SK-N-SH (cell line): ENCODE measurements around the gene PDCD1. TPM values are rescaled to one million over a fixed set of nuclear protein-coding genes. Genes with fewer than 3 reads are reported as not detected.

Experiments
- CTCF ChIA-PET: fragments of 300-600, 350-600 bp; formaldehyde crosslinking; extraction: SDS; loops from one replicate; lab custom pipeline; 2021; lab: Yijun Ruan, JAX
- POLR2A ChIA-PET: fragments of 350-600 bp; sonication (Branson Sonifier 250); formaldehyde crosslinking; extraction: SDS; loops from one replicate; lab custom pipeline; 2020; ENCODE audit warnings: antibody characterized with exemption, inconsistent platforms; lab: Yijun Ruan, JAX
- DNase-seq: peaks from one replicate; pipeline ENCODE4 v3.0.0; 2012
- H2AFZ ChIP-seq: fragments of 200-600 bp; sonication (generic); 2 replicates; pipeline ENCODE4 v1.8.1; 2016; ENCODE audit warnings: antibody characterized with exemption, mild to moderate bottlenecking, low read depth
- H3F3A ChIP-seq: fragments of 200-600 bp; sonication (generic); replicated peaks from 2 replicates; pipeline ENCODE3; 2016; ENCODE audit warnings: antibody characterized with exemption, mild to moderate bottlenecking; ENCODE audit not compliant: insufficient read depth
- H3K27ac ChIP-seq, 2 experiments: fragments of 200-500 bp in 1 of 2; fragments of 200-600 bp in 1 of 2; sonication (Bioruptor generic) in 1 of 2; sonication (generic), shearing (Covaris generic) in 1 of 2; 2 replicates each; pipeline versions ENCODE4 v1.5.1 to v1.6.1; 2014 to 2016; ENCODE audit warnings: low read depth in 2 of 2, inconsistent platforms in 1 of 2, low read length in 1 of 2, mild to moderate bottlenecking in 1 of 2, mixed read lengths in 1 of 2
- H3K27me3 ChIP-seq: fragments of 200-600 bp; sonication (generic), shearing (Covaris generic); 2 replicates; pipeline ENCODE4 v1.6.1; 2016; ENCODE audit warnings: mixed run types; ENCODE audit not compliant: insufficient read depth
- H3K36me3 ChIP-seq, 2 experiments: fragments of 200-500 bp in 1 of 2; fragments of 200-600 bp in 1 of 2; sonication (Bioruptor generic) in 1 of 2; sonication (generic) in 1 of 2; replicated peaks in 1 of 2; 2 replicates each; pipeline versions ENCODE3 to v1.5.1; 2014 to 2016; ENCODE audit warnings: low read length in 1 of 2, mild to moderate bottlenecking in 1 of 2; ENCODE audit not compliant: insufficient read depth in 2 of 2, control insufficient read depth in 1 of 2
- H3K4me1 ChIP-seq, 2 experiments: fragments of 200-500 bp in 1 of 2; fragments of 200-600 bp in 1 of 2; sonication (Bioruptor generic) in 1 of 2; sonication (generic), shearing (Covaris generic) in 1 of 2; 2 replicates each; pipeline versions ENCODE4 v1.5.1 to v1.6.1; 2014 to 2016; ENCODE audit warnings: low read depth in 1 of 2, low read length in 1 of 2, mixed run types in 1 of 2; ENCODE audit not compliant: insufficient read depth in 2 of 2, control insufficient read depth in 1 of 2
- H3K4me2 ChIP-seq: fragments of 200-600 bp; sonication (generic), shearing (Covaris generic); 2 replicates; pipeline ENCODE4 v1.6.1; 2017; ENCODE audit warnings: mixed run types
- H3K4me3 ChIP-seq, 2 experiments: fragments of 200-500 bp in 1 of 2; fragments of 200-600 bp in 1 of 2; sonication (Bioruptor generic) in 1 of 2; sonication (generic), shearing (Covaris generic) in 1 of 2; 2 replicates each; pipeline versions ENCODE4 v1.5.1 to v1.8.1; 2014 to 2016; ENCODE audit warnings: low read depth in 2 of 2, inconsistent platforms in 1 of 2, low read length in 1 of 2, mild to moderate bottlenecking in 1 of 2, mixed read lengths in 1 of 2, moderate library complexity in 1 of 2
- H3K79me2 ChIP-seq: fragments of 200-600 bp; sonication (generic); 2 replicates; pipeline ENCODE4 v1.8.1; 2017; ENCODE audit warnings: mild to moderate bottlenecking; ENCODE audit not compliant: insufficient read depth
- H3K9ac ChIP-seq: fragments of 200-600 bp; sonication (generic); 2 replicates; pipeline ENCODE4 v1.6.1; 2017; ENCODE audit warnings: mixed run types
- H3K9me2 ChIP-seq: fragments of 200-600 bp; sonication (generic); 2 replicates; pipeline ENCODE4 v1.6.1; 2017; ENCODE audit warnings: mixed run types
- H3K9me3 ChIP-seq: fragments of 200-600 bp; sonication (generic); 2 replicates; pipeline ENCODE4 v1.6.1; 2017; ENCODE audit warnings: mixed run types, mild to moderate bottlenecking, moderate library complexity
- H4K20me1 ChIP-seq: fragments of 200-600 bp; sonication (generic); 2 replicates; pipeline ENCODE4 v1.6.1; 2017; ENCODE audit warnings: mild to moderate bottlenecking, mixed run types; ENCODE audit not compliant: insufficient read depth
- ELF1 ChIP-seq: IDR thresholded peaks from 2 replicates; pipeline ENCODE4 v1.4.0; 2012
- EP300 ChIP-seq, 2 experiments: IDR thresholded peaks; 2 replicates each; pipeline versions ENCODE4 v1.4.0 to v1.6.1; 2012; ENCODE audit warnings: borderline replicate concordance in 1 of 2, low read depth in 1 of 2, low read length in 1 of 2
- EZH2phosphoT487 ChIP-seq: fragments of 200-600 bp; sonication (generic); IDR thresholded peaks from 2 replicates; pipeline ENCODE4 v1.6.1; 2017; ENCODE audit warnings: low read depth, mixed run types, mild to moderate bottlenecking, antibody characterized with exemption, moderate library complexity, borderline replicate concordance
- FOSL2 ChIP-seq: IDR thresholded peaks from 2 replicates; pipeline ENCODE4 v1.4.0; 2012; ENCODE audit warnings: low read depth, mild to moderate bottlenecking, moderate library complexity, borderline replicate concordance
- FOXJ3 ChIP-seq: sonication (generic); formaldehyde crosslinking; IDR thresholded peaks from 2 replicates; pipeline ENCODE4 v1.5.1; 2020; ENCODE audit warnings: mild to moderate bottlenecking, missing genetic modification reagents
- GATA2 ChIP-seq: sonication (generic); formaldehyde crosslinking; IDR thresholded peaks from 2 replicates; pipeline ENCODE4 v1.5.0; 2020; ENCODE audit warnings: mild to moderate bottlenecking, missing genetic modification reagents
- JUND ChIP-seq: IDR thresholded peaks from 2 replicates; pipeline ENCODE4 v1.4.0; 2012
- MEF2A ChIP-seq: IDR thresholded peaks from 2 replicates; pipeline ENCODE4 v1.4.0; 2012; ENCODE audit warnings: low read depth, borderline replicate concordance
- NRF1 ChIP-seq: IDR thresholded peaks from 2 replicates; pipeline ENCODE4 v1.6.1; 2012; ENCODE audit warnings: low read depth, mild to moderate bottlenecking, low read length
- POLR2AphosphoS5 ChIP-seq: IDR thresholded peaks from 2 replicates; pipeline ENCODE4 v1.6.1; 2012; ENCODE audit warnings: low read depth, low read length
- RAD21 ChIP-seq: IDR thresholded peaks from 2 replicates; pipeline ENCODE4 v1.6.1; 2012; ENCODE audit warnings: mild to moderate bottlenecking, low read length
- RCOR1 ChIP-seq: fragments of 150-350 bp; IDR thresholded peaks from 2 replicates; pipeline ENCODE4 v1.6.1; 2017; ENCODE audit warnings: antibody characterized with exemption, low read length
- RFX5 ChIP-seq: IDR thresholded peaks from 2 replicates; pipeline ENCODE4 v1.6.1; 2012; ENCODE audit warnings: mild to moderate bottlenecking, improper control_type of control experiment, low read length
- RXRA ChIP-seq: IDR thresholded peaks from 2 replicates; pipeline ENCODE4 v1.4.0; 2012; ENCODE audit warnings: low read depth, mild to moderate bottlenecking, borderline replicate concordance
- TAF1 ChIP-seq: IDR thresholded peaks from 2 replicates; pipeline ENCODE4 v1.6.1; 2012; ENCODE audit warnings: low read depth, mild to moderate bottlenecking, low read length, moderate library complexity, borderline replicate concordance
- TEAD4 ChIP-seq: IDR thresholded peaks from 2 replicates; pipeline ENCODE4 v1.4.0; 2012; ENCODE audit warnings: mild to moderate bottlenecking, borderline replicate concordance; ENCODE audit not compliant: insufficient read depth
- WGBS: methylation state at CpG from one replicate; pipeline ENCODE4 v1.1.6; 2017; ENCODE audit warnings: low lambda C conversion rate; 5-methylcytosine and 5-hydroxymethylcytosine counted together
- polyA plus RNA-seq, 3 experiments: library from polyadenylated mRNA; depleted of rRNA; stranded (reverse); fragments of >200 nt; gene quantifications; 2 replicates each; pipeline ENCODE4 v1.2.3, GENCODE V29; 2012
- TF ChIP-seq, protein P1 (sequence below): IDR thresholded peaks from 2 replicates; pipeline ENCODE4 v1.4.0; 2012; ENCODE audit warnings: low read depth, borderline replicate concordance
- TF ChIP-seq, protein P2 (sequence below): fragments of 150-350 bp; IDR thresholded peaks from 2 replicates; pipeline ENCODE4 v1.6.1; 2017; ENCODE audit warnings: antibody characterized with exemption, low read length, low read depth, borderline replicate concordance
- TF ChIP-seq, protein P3 (sequence below): fragments of 200-600 bp; sonication (generic); IDR thresholded peaks from 2 replicates; pipeline ENCODE4 v1.6.1; 2017; ENCODE audit warnings: antibody characterized with exemption, mild to moderate bottlenecking, moderate library complexity
- TF ChIP-seq, protein P4 (sequence below): IDR thresholded peaks from 2 replicates; pipeline ENCODE4 v1.4.0; 2012; ENCODE audit warnings: low read depth, borderline replicate concordance

The PDCD1 gene
- polyA plus RNA-seq, 1 of the 3 experiments (the other 2 are of a cell fraction), result not detected

DNA sequence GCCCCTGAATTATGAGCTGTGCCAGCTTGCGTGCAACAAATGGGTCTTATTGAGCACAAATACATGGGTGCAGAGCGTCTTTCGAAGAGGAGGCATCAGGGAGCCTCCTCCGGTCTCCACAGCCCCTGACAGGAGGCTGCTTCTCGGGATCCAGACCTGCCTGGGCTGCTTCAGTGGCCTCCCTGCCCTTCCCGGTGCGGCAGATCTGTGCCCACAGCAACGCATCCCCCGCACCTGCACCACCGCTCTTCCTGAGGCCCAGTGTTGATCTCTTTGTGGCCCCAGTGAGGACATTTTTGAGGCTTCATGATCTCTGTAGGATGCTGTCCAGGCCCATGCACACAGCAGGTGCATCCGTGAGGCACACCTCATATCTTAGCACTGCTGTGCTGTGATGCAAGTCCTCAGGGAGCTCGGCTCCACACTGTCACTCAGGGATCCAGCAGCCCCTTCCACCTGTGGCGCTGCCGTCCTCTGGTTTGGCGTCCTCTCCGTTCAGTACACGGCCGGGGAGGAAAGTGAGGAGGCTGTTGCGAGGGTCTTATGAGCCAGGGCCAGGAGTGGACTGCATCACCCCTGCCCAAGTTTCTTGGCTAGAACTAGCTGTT lies 28.2 kb upstream of the PDCD1 start (continued):
- no peak for TF ChIP-seq RFX5
- TF ChIP-seq ELF1, result no peak
- TF ChIP-seq JUND, result no peak
- TF ChIP-seq RXRA, result no peak
- TF ChIP-seq EP300 (IDR thresholded peaks at IDR 0.05; ENCODE audit: borderline replicate concordance in 1 of 2, low read depth in 1 of 2, low read length in 1 of 2), result no peak
- no peak for TF ChIP-seq TEAD4
- no peak for TF ChIP-seq EZH2phosphoT487

DNA sequence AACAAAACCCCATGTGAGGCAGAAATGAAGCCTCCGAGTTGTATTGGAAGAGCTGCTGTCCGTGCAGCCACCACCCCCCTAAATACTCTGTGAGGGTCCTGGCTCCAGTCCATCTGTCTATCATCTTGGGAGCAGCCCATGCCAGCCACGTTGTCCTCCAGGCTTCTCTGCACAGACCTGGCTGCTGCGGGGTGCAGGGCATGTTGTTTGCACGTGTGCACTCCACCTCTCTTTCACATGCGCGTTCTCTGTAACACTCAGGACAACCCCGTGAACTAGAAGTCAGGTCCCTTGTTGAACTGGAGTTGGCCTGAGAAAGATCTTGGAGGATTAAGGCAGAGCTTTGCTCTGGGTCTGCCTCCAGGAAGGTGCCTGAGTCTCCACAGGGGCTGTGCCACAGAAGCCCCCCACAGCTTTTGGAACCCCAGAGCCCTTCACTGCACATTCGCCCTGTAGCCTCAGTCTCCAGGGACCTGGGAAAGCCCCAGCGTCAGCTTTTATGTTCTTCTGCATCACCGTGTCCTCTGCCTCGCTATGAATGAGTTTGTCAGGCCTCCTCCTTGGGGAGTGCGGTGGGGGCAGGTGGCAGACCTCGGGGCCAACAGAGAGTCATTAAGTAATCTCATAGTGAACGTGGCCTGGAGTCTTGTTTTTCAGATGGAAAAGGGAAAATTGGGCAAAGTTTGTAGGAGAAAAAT lies 27.4 kb upstream of the PDCD1 start:
- peaks cover 16 to 35% of the 10 kb centered on the region in 2 experiments for H3K4me1 ChIP-seq
- no peaks in the 10 kb centered on the region for H3K27me3 ChIP-seq
- CTCF ChIA-PET, result interaction anchor here (1.7 kb wide), 1 partner anchor 65 kb away, joined by 7 read pairs; no protein-coding TSS in a partner anchor
- H3K27ac ChIP-seq, result no peak overlapping the region; a peak in 1 of 4 replicates
- WGBS, result 76% methylated on average over 14 of the region's 15 CpGs
- no peak overlapping the region for H3K4me2 ChIP-seq
- POLR2A ChIA-PET, result interaction anchor here (1.0 to 1.1 kb wide), 2 partner anchors 12 to 184 kb away, joined by 4 to 5 read pairs; partner anchors contain the start of gene ING5
- TF ChIP-seq TAF1 (no peak), NRF1 (no peak), MEF2A (no peak), EP300 (IDR thresholded peaks at IDR 0.05; ENCODE audit: borderline replicate concordance in 1 of 2, low read depth in 1 of 2, low read length in 1 of 2) (no peak), ELF1 (no peak), FOSL2 (no peak), RCOR1 (no peak), RAD21 (no peak), TEAD4 (no peak), RXRA (no peak), GATA2 (no peak), FOXJ3 (no peak), EZH2phosphoT487 (no peak), POLR2AphosphoS5 (no peak)
- TF ChIP-seq, protein P1, sequence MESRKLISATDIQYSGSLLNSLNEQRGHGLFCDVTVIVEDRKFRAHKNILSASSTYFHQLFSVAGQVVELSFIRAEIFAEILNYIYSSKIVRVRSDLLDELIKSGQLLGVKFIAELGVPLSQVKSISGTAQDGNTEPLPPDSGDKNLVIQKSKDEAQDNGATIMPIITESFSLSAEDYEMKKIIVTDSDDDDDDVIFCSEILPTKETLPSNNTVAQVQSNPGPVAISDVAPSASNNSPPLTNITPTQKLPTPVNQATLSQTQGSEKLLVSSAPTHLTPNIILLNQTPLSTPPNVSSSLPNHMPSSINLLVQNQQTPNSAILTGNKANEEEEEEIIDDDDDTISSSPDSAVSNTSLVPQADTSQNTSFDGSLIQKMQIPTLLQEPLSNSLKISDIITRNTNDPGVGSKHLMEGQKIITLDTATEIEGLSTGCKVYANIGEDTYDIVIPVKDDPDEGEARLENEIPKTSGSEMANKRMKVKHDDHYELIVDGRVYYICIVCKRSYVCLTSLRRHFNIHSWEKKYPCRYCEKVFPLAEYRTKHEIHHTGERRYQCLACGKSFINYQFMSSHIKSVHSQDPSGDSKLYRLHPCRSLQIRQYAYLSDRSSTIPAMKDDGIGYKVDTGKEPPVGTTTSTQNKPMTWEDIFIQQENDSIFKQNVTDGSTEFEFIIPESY, result no peak
- TF ChIP-seq, protein P2, sequence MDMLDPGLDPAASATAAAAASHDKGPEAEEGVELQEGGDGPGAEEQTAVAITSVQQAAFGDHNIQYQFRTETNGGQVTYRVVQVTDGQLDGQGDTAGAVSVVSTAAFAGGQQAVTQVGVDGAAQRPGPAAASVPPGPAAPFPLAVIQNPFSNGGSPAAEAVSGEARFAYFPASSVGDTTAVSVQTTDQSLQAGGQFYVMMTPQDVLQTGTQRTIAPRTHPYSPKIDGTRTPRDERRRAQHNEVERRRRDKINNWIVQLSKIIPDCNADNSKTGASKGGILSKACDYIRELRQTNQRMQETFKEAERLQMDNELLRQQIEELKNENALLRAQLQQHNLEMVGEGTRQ, result no peak
- TF ChIP-seq, protein P3, sequence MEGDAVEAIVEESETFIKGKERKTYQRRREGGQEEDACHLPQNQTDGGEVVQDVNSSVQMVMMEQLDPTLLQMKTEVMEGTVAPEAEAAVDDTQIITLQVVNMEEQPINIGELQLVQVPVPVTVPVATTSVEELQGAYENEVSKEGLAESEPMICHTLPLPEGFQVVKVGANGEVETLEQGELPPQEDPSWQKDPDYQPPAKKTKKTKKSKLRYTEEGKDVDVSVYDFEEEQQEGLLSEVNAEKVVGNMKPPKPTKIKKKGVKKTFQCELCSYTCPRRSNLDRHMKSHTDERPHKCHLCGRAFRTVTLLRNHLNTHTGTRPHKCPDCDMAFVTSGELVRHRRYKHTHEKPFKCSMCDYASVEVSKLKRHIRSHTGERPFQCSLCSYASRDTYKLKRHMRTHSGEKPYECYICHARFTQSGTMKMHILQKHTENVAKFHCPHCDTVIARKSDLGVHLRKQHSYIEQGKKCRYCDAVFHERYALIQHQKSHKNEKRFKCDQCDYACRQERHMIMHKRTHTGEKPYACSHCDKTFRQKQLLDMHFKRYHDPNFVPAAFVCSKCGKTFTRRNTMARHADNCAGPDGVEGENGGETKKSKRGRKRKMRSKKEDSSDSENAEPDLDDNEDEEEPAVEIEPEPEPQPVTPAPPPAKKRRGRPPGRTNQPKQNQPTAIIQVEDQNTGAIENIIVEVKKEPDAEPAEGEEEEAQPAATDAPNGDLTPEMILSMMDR, result no peak
- TF ChIP-seq, protein P4, sequence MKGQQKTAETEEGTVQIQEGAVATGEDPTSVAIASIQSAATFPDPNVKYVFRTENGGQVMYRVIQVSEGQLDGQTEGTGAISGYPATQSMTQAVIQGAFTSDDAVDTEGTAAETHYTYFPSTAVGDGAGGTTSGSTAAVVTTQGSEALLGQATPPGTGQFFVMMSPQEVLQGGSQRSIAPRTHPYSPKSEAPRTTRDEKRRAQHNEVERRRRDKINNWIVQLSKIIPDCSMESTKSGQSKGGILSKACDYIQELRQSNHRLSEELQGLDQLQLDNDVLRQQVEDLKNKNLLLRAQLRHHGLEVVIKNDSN, result no peak
- no peak overlapping the region for H3K4me3 ChIP-seq
- peaks cover 0 to 3% of the 10 kb centered on the region in 2 experiments for H3K36me3 ChIP-seq
- H3K9me2 ChIP-seq, result no peaks in the 10 kb centered on the region
- no peak overlapping the region for H3K9ac ChIP-seq
- peaks cover 16% of the 10 kb centered on the region for H3F3A ChIP-seq
- no peak for DNase-seq
- H3K9me3 ChIP-seq, result no peaks in the 10 kb centered on the region
- H3K79me2 ChIP-seq, result no peaks in the 10 kb centered on the region
- H2AFZ ChIP-seq, result no peak overlapping the region
- H4K20me1 ChIP-seq, result no peaks in the 10 kb centered on the region
